Limb (tissue), 2 donors: ENCODE results near the gene KLHL30.

Experiments
- DNase-seq, 2 donors: peaks; one replicate each; pipeline ENCODE4 v3.0.0-alpha.2; 2016; ENCODE audit errors: extremely low spot score in 2 of 2

Gene KLHL30

GRCh38 chr2:238144262-238144661, 5.8 kb downstream of the KLHL30 start:
- no peak for DNase-seq

- DNase-seq, result no peak
Measured at GRCh38 chr2:238145046-238145445, 6.6 kb downstream of the KLHL30 start.

- DNase-seq, result no peak
Measured at GRCh38 chr2:238145851-238146250, 7.4 kb downstream of the KLHL30 start.

GRCh38 chr2:238146884-238147544, 8.5 kb downstream of the KLHL30 start:
- no peak for DNase-seq

GRCh38 chr2:238148981-238149380, 10.5 kb downstream of the KLHL30 start:
- no peak for DNase-seq

- DNase-seq, result no peak
Measured at GRCh38 chr2:238149841-238150572, 11.5 kb downstream of the KLHL30 start.

GRCh38 chr2:238150686-238151085, 12.2 kb downstream of the KLHL30 start:
- no peak for DNase-seq

- DNase-seq, result no peak
Measured at GRCh38 chr2:238151205-238151604, 12.7 kb downstream of the KLHL30 start.

GRCh38 chr2:238151628-238152235, 13.3 kb downstream of the KLHL30 start:
- no peak for DNase-seq

GRCh38 chr2:238152771-238153688, 14.6 kb downstream of the KLHL30 start:
- DNase-seq, result no peak

- no peak for DNase-seq
Measured at GRCh38 chr2:238154570-238154969, 16.1 kb downstream of the KLHL30 start.

GRCh38 chr2:238155051-238155760, 16.7 kb downstream of the KLHL30 start:
- peak; percentile 44 to 51 for DNase-seq

- no peak for DNase-seq
Measured at GRCh38 chr2:238155761-238156694, 17.6 kb downstream of the KLHL30 start.

GRCh38 chr2:238157506-238158017, 19.1 kb downstream of the KLHL30 start:
- DNase-seq, result no peak

- DNase-seq, result peak in 1 of 2 donors; percentile 31
Measured at GRCh38 chr2:238158018-238158508, 19.6 kb downstream of the KLHL30 start.

- DNase-seq, result peak in 1 of 2 donors; percentile 83
Measured at GRCh38 chr2:238158509-238159070, 20.1 kb downstream of the KLHL30 start, which contains the start of gene ERFE. TSS of gene ERFE (plus strand) at chr2:238158970. CDS start at chr2:238159008, 38 bp downstream.

- DNase-seq, result peak in 1 of 2 donors; percentile 45
Measured at GRCh38 chr2:238159071-238159539, 20.6 kb downstream of the KLHL30 start.

- DNase-seq, result peak in 1 of 2 donors; percentile 30
Measured at GRCh38 chr2:238159661-238160205, 21.3 kb downstream of the KLHL30 start.
